ENCODE measurements around the gene PLCB4.

- no peak for TF ChIP-seq CTCF (IDR thresholded peaks at IDR 0.05 in 4 of 5, conservative IDR thresholded peaks at IDR 0.05 in 1 of 5)
- TF ChIP-seq POLR2A (IDR thresholded peaks at IDR 0.05): no peak
Measured at GRCh38 chr20:9498322-9498721, 429.4 kb downstream of the PLCB4 start.

Measured in gastrocnemius medialis (tissue), 4 donors.